Activated naive CD4-positive, alpha-beta T cell treated with anti-CD3 and anti-CD28 coated beads for 36 hours (primary cell): ENCODE results near the gene CLIP2. TPM values are rescaled to one million over a fixed set of nuclear protein-coding genes. Genes with fewer than 3 reads are reported as not detected.
A peak's percentile ranks its signal among the peaks of the same experiment; 100 is the strongest.
"Not testable (repeated sequence)": the region's sequence is repeated elsewhere in the genome, so short reads cannot be mapped to it uniquely, and the experiment has no call there.

Experiments used
- CTCF ChIA-PET: fragments of 350-600 bp; sonication (Branson Sonifier 250); formaldehyde crosslinking; loops from one replicate; lab custom pipeline; 2021; ENCODE audit warnings: antibody characterized with exemption; lab: Charles Lee
- DNase-seq: peaks from one replicate; pipeline ENCODE4 v3.0.0-alpha.2; 2020
- H3K27ac Mint-ChIP-seq: one replicate; pipeline ENCODE4 v1.8.0; 2021; ENCODE audit warnings: mild to moderate bottlenecking, mixed read lengths
- H3K27me3 Mint-ChIP-seq: one replicate; pipeline ENCODE4 v1.8.0; 2021; ENCODE audit warnings: low read depth, mixed read lengths
- H3K36me3 Mint-ChIP-seq: one replicate; pipeline ENCODE4 v1.8.0; 2021; ENCODE audit warnings: low read depth, mixed read lengths
- H3K4me1 Mint-ChIP-seq: one replicate; pipeline ENCODE4 v1.8.0; 2021; ENCODE audit warnings: low read depth, mixed read lengths
- H3K4me3 Mint-ChIP-seq: one replicate; pipeline ENCODE4 v1.8.0; 2021; ENCODE audit warnings: mild to moderate bottlenecking, moderate library complexity, mixed read lengths
- H3K9me3 Mint-ChIP-seq: one replicate; pipeline ENCODE4 v1.8.0; 2021; ENCODE audit warnings: mixed read lengths
- intact Hi-C: fragments of 100-400 bp; cut with micrococcal nuclease; formaldehyde crosslinking; loops from one replicate; pipeline ENCODE4 v1.15.1; 2023
- total RNA-seq, 2 experiments: library from RNA; stranded (reverse); gene quantifications; one replicate each; pipeline ENCODE4 v1.2.3, GENCODE V29; 2021

CLIP2 gene
- total RNA-seq, 2 experiments from 2014 or later = 1.2 to 1.6 TPM

GRCh38 chr7:74306730-74307469 is 17.7 kb downstream of the CLIP2 start:
- H3K9me3 Mint-ChIP-seq = no peaks in the 10 kb centered on the region
- no peaks in the 10 kb centered on the region for H3K36me3 Mint-ChIP-seq
- peaks cover 13% of the 10 kb centered on the region for H3K27me3 Mint-ChIP-seq
- no peak overlapping the region for H3K27ac Mint-ChIP-seq
- intact Hi-C loops = no loop called here
- CTCF ChIA-PET = no interaction called here
- H3K4me1 Mint-ChIP-seq = peaks cover 14% of the 10 kb centered on the region
- H3K4me3 Mint-ChIP-seq = no peak overlapping the region
- DNase-seq = peak; percentile 10

- Mint-ChIP-seq H3K27me3 (peaks cover 13% of the 10 kb centered on the region), H3K27ac (no peak overlapping the region), H3K36me3 (no peaks in the 10 kb centered on the region), H3K4me3 (no peak overlapping the region), H3K4me1 (peaks cover 14% of the 10 kb centered on the region), H3K9me3 (no peaks in the 10 kb centered on the region)
- no peak for DNase-seq
- CTCF ChIA-PET = no interaction called here
- intact Hi-C loops = no loop called here
These were observed 18.7 kb downstream of the CLIP2 start for GRCh38 chr7:74307738-74308505.

GRCh38 chr7:74309181-74309580 is 20.0 kb downstream of the CLIP2 start:
- H3K36me3 Mint-ChIP-seq = no peaks in the 10 kb centered on the region
- CTCF ChIA-PET = interaction anchor here (0.6 kb wide), 1 partner anchor 103 kb away, joined by 3 read pairs; no protein-coding TSS in a partner anchor
- no peak for DNase-seq
- intact Hi-C loops = no loop called here
- peaks cover 13% of the 10 kb centered on the region for H3K27me3 Mint-ChIP-seq
- no peak overlapping the region for H3K27ac Mint-ChIP-seq
- H3K9me3 Mint-ChIP-seq = no peaks in the 10 kb centered on the region
- no peak overlapping the region for H3K4me3 Mint-ChIP-seq
- peaks cover 14% of the 10 kb centered on the region for H3K4me1 Mint-ChIP-seq

GRCh38 chr7:74311305-74311744 is 22.1 kb downstream of the CLIP2 start:
- peaks cover 12% of the 10 kb centered on the region for H3K4me1 Mint-ChIP-seq
- H3K27me3 Mint-ChIP-seq = peaks cover 13% of the 10 kb centered on the region
- intact Hi-C loops = no loop called here
- CTCF ChIA-PET = no interaction called here
- no peaks in the 10 kb centered on the region for H3K36me3 Mint-ChIP-seq
- no peak overlapping the region for H3K27ac Mint-ChIP-seq
- no peaks in the 10 kb centered on the region for H3K9me3 Mint-ChIP-seq
- H3K4me3 Mint-ChIP-seq = no peak overlapping the region
- no peak for DNase-seq

- peak; percentile 49 for DNase-seq
- intact Hi-C loops = no loop called here
- Mint-ChIP-seq H3K9me3 (no peaks in the 10 kb centered on the region), H3K27me3 (peaks cover 4% of the 10 kb centered on the region), H3K4me3 (no peak overlapping the region), H3K27ac (no peak overlapping the region), H3K4me1 (peaks cover 2% of the 10 kb centered on the region), H3K36me3 (no peaks in the 10 kb centered on the region)
- CTCF ChIA-PET = no interaction called here
These were observed 23.3 kb downstream of the CLIP2 start for GRCh38 chr7:74312418-74313028.

GRCh38 chr7:74315891-74316290 is 26.7 kb downstream of the CLIP2 start:
- CTCF ChIA-PET = interaction anchor here (0.6 kb wide), 1 partner anchor 518 kb away, joined by 4 read pairs; no protein-coding TSS in a partner anchor
- H3K27me3 Mint-ChIP-seq, H3K9me3 Mint-ChIP-seq, H3K36me3 Mint-ChIP-seq, H3K4me3 Mint-ChIP-seq, DNase-seq, H3K4me1 Mint-ChIP-seq, intact Hi-C loops, H3K27ac Mint-ChIP-seq: not testable (repeated sequence)

- Mint-ChIP-seq H3K27ac (no peak overlapping the region), H3K36me3 (no peaks in the 10 kb centered on the region), H3K27me3 (no peaks in the 10 kb centered on the region), H3K4me1 (no peaks in the 10 kb centered on the region), H3K9me3 (no peaks in the 10 kb centered on the region), H3K4me3 (no peak overlapping the region)
- no peak for DNase-seq
- intact Hi-C loops = no loop called here
- CTCF ChIA-PET = interaction anchor here (0.6 kb wide), 1 partner anchor 41 kb away, joined by 3 read pairs; no protein-coding TSS in a partner anchor
These were observed 28.1 kb downstream of the CLIP2 start for GRCh38 chr7:74317146-74317782.

GRCh38 chr7:74318043-74318442 is 28.8 kb downstream of the CLIP2 start:
- Mint-ChIP-seq H3K4me3 (no peak overlapping the region), H3K9me3 (no peaks in the 10 kb centered on the region), H3K27ac (no peak overlapping the region), H3K4me1 (no peaks in the 10 kb centered on the region), H3K36me3 (no peaks in the 10 kb centered on the region), H3K27me3 (no peaks in the 10 kb centered on the region)
- DNase-seq = no peak
- intact Hi-C loops = no loop called here
- CTCF ChIA-PET = interaction anchor here (0.7 kb wide), 1 partner anchor 723 kb away, joined by 4 read pairs; no protein-coding TSS in a partner anchor

GRCh38 chr7:74320645-74321221 is 31.5 kb downstream of the CLIP2 start:
- intact Hi-C loops = no loop called here
- H3K9me3 Mint-ChIP-seq = no peaks in the 10 kb centered on the region
- CTCF ChIA-PET = no interaction called here
- no peaks in the 10 kb centered on the region for H3K4me1 Mint-ChIP-seq
- no peak overlapping the region for H3K4me3 Mint-ChIP-seq
- no peak overlapping the region for H3K27ac Mint-ChIP-seq
- H3K36me3 Mint-ChIP-seq = no peaks in the 10 kb centered on the region
- H3K27me3 Mint-ChIP-seq = no peaks in the 10 kb centered on the region
- no peak for DNase-seq

- H3K4me1 Mint-ChIP-seq, H3K4me3 Mint-ChIP-seq, H3K9me3 Mint-ChIP-seq, CTCF ChIA-PET, H3K27ac Mint-ChIP-seq, H3K27me3 Mint-ChIP-seq, intact Hi-C loops, H3K36me3 Mint-ChIP-seq, DNase-seq: not testable (repeated sequence)
These were observed 33.7 kb downstream of the CLIP2 start for GRCh38 chr7:74322892-74323291.

- intact Hi-C loops = no loop called here
- Mint-ChIP-seq H3K27me3 (no peaks in the 10 kb centered on the region), H3K9me3 (no peaks in the 10 kb centered on the region), H3K36me3 (no peaks in the 10 kb centered on the region), H3K27ac (no peak overlapping the region), H3K4me1 (no peaks in the 10 kb centered on the region), H3K4me3 (no peak overlapping the region)
- CTCF ChIA-PET = no interaction called here
- no peak for DNase-seq
These were observed 35.5 kb downstream of the CLIP2 start for GRCh38 chr7:74324531-74325209.
